Colonic mucosa (tissue), 4 donors: ENCODE results near the gene GLP2R. TPM values are rescaled to one million over a fixed set of nuclear protein-coding genes. Genes with fewer than 3 reads are reported as not detected.

ENCODE experiments used
- DNase-seq: peaks from one replicate; pipeline ENCODE4 v3.0.0-alpha.2; 2020
- H3K27ac ChIP-seq: fragments of 200-600 bp; one replicate; pipeline ENCODE4 v1.8.0; 2021
- H3K27me3 ChIP-seq: fragments of 200-600 bp; one replicate; pipeline ENCODE4 v1.8.0; 2021
- H3K36me3 ChIP-seq: fragments of 200-600 bp; one replicate; pipeline ENCODE4 v1.8.0; 2021
- H3K4me1 ChIP-seq: fragments of 200-600 bp; one replicate; pipeline ENCODE4 v1.8.0; 2021; ENCODE audit warnings: mild to moderate bottlenecking
- H3K4me3 ChIP-seq: fragments of 200-600 bp; one replicate; pipeline ENCODE4 v1.8.0; 2021
- H3K9ac ChIP-seq, 2 donors: one replicate each; pipeline ENCODE4 v1.7.0; 2013; ENCODE audit warnings: control low read depth in 2 of 2, low read depth in 2 of 2, low read length in 2 of 2
- H3K9me3 ChIP-seq: fragments of 200-600 bp; one replicate; pipeline ENCODE4 v1.8.0; 2021
- CTCF ChIP-seq: fragments of 200-600 bp; IDR thresholded peaks from one replicate; pipeline ENCODE4 v1.8.0; 2022; ENCODE audit warnings: antibody characterized with exemption, mild to moderate bottlenecking
- intact Hi-C: fragments of 100-400 bp; cut with DNase I; formaldehyde crosslinking; loops from one replicate; pipeline ENCODE4 v1.14.1; 2022
- total RNA-seq, 2 donors: library from RNA; stranded (reverse); fragmentation: NEBNext Ultra II Directional in 1 of 2; extraction: Animal tissue kit (Norgen Biotek cat#: 25700) in 1 of 2; gene quantifications; one replicate each; pipeline ENCODE4 v1.2.1, GENCODE V29; 2021
- donor health status: healthy.
- donor health status: DM: no; HTN: no; CAD: no.
- donor health status: DM: no; HTN: no; CAD: no.

The GLP2R gene
- total RNA-seq, 2 donors from 2014 or later: 2.1 to 4.8 TPM

GRCh38 chr17:9878786-9879525 lies 53.2 kb downstream of the GLP2R start:
- intact Hi-C loops: no loop called here
- no peak overlapping the region for H3K27ac ChIP-seq
- no peak overlapping the region for H3K9ac ChIP-seq
- no peaks in the 10 kb centered on the region for H3K4me1 ChIP-seq
- H3K36me3 ChIP-seq: no peaks in the 10 kb centered on the region
- DNase-seq: no peak
- no peak for TF ChIP-seq CTCF
- H3K9me3 ChIP-seq: peaks cover 6% of the 10 kb centered on the region
- H3K4me3 ChIP-seq: no peak overlapping the region
- H3K27me3 ChIP-seq: no peaks in the 10 kb centered on the region

- H3K9ac ChIP-seq: no peak overlapping the region
- H3K36me3 ChIP-seq: no peaks in the 10 kb centered on the region
- intact Hi-C loops: no loop called here
- no peak for TF ChIP-seq CTCF
- H3K27ac ChIP-seq: no peak overlapping the region
- H3K4me3 ChIP-seq: no peak overlapping the region
- no peaks in the 10 kb centered on the region for H3K27me3 ChIP-seq
- H3K4me1 ChIP-seq: no peaks in the 10 kb centered on the region
- no peak for DNase-seq
- H3K9me3 ChIP-seq: peaks cover 6% of the 10 kb centered on the region
Observed at GRCh38 chr17:9880582-9880999, 54.9 kb downstream of the GLP2R start.

GRCh38 chr17:9883451-9883850 lies 57.7 kb downstream of the GLP2R start:
- DNase-seq: no peak
- H3K27me3 ChIP-seq: no peaks in the 10 kb centered on the region
- H3K4me3 ChIP-seq: no peak overlapping the region
- TF ChIP-seq CTCF: no peak
- intact Hi-C loops: no loop called here
- no peak overlapping the region for H3K9ac ChIP-seq
- peaks cover 6% of the 10 kb centered on the region for H3K9me3 ChIP-seq
- H3K27ac ChIP-seq: no peak overlapping the region
- no peaks in the 10 kb centered on the region for H3K36me3 ChIP-seq
- H3K4me1 ChIP-seq: no peaks in the 10 kb centered on the region

GRCh38 chr17:9886141-9886930 lies 60.6 kb downstream of the GLP2R start:
- TF ChIP-seq CTCF: no peak
- DNase-seq: no peak
- no peak overlapping the region for H3K9ac ChIP-seq
- H3K36me3 ChIP-seq: no peaks in the 10 kb centered on the region
- H3K9me3 ChIP-seq: peaks cover 6% of the 10 kb centered on the region
- H3K4me3 ChIP-seq: no peak overlapping the region
- no peaks in the 10 kb centered on the region for H3K27me3 ChIP-seq
- no peak overlapping the region for H3K27ac ChIP-seq
- intact Hi-C loops: no loop called here
- H3K4me1 ChIP-seq: no peaks in the 10 kb centered on the region

GRCh38 chr17:9887508-9887907 lies 61.8 kb downstream of the GLP2R start:
- DNase-seq: no peak
- no peak overlapping the region for H3K27ac ChIP-seq
- H3K4me1 ChIP-seq: no peaks in the 10 kb centered on the region
- H3K36me3 ChIP-seq: no peaks in the 10 kb centered on the region
- no peak for TF ChIP-seq CTCF
- H3K9ac ChIP-seq: no peak overlapping the region
- no peak overlapping the region for H3K4me3 ChIP-seq
- H3K27me3 ChIP-seq: no peaks in the 10 kb centered on the region
- intact Hi-C loops: no loop called here
- peaks cover 6% of the 10 kb centered on the region for H3K9me3 ChIP-seq
